Colonic mucosa (tissue), 4 donors: ENCODE results near the gene PRRT2. TPM values are rescaled to one million over a fixed set of nuclear protein-coding genes. Genes with fewer than 3 reads are reported as not detected.

Experiments
- DNase-seq: peaks from one replicate; pipeline ENCODE4 v3.0.0-alpha.2; 2020
- H3K27ac ChIP-seq: fragments of 200-600 bp; one replicate; pipeline ENCODE4 v1.8.0; 2021
- H3K27me3 ChIP-seq: fragments of 200-600 bp; one replicate; pipeline ENCODE4 v1.8.0; 2021
- H3K36me3 ChIP-seq: fragments of 200-600 bp; one replicate; pipeline ENCODE4 v1.8.0; 2021
- H3K4me1 ChIP-seq: fragments of 200-600 bp; one replicate; pipeline ENCODE4 v1.8.0; 2021; ENCODE audit warnings: mild to moderate bottlenecking
- H3K4me3 ChIP-seq: fragments of 200-600 bp; one replicate; pipeline ENCODE4 v1.8.0; 2021
- H3K9ac ChIP-seq, 2 donors: one replicate each; pipeline ENCODE4 v1.7.0; 2013; ENCODE audit warnings: control low read depth in 2 of 2, low read depth in 2 of 2, low read length in 2 of 2
- H3K9me3 ChIP-seq: fragments of 200-600 bp; one replicate; pipeline ENCODE4 v1.8.0; 2021
- CTCF ChIP-seq: fragments of 200-600 bp; IDR thresholded peaks from one replicate; pipeline ENCODE4 v1.8.0; 2022; ENCODE audit warnings: antibody characterized with exemption, mild to moderate bottlenecking
- intact Hi-C: fragments of 100-400 bp; cut with DNase I; formaldehyde crosslinking; loops from one replicate; pipeline ENCODE4 v1.14.1; 2022
- total RNA-seq, 2 donors: library from RNA; stranded (reverse); fragmentation: NEBNext Ultra II Directional in 1 of 2; extraction: Animal tissue kit (Norgen Biotek cat#: 25700) in 1 of 2; gene quantifications; one replicate each; pipeline ENCODE4 v1.2.1, GENCODE V29; 2021
- donor health status: healthy.
- donor health status: DM: no; HTN: no; CAD: no.
- donor health status: DM: no; HTN: no; CAD: no.

Gene PRRT2
- total RNA-seq, 2 donors from 2014 or later = 1.4 to 1.7 TPM

DNA sequence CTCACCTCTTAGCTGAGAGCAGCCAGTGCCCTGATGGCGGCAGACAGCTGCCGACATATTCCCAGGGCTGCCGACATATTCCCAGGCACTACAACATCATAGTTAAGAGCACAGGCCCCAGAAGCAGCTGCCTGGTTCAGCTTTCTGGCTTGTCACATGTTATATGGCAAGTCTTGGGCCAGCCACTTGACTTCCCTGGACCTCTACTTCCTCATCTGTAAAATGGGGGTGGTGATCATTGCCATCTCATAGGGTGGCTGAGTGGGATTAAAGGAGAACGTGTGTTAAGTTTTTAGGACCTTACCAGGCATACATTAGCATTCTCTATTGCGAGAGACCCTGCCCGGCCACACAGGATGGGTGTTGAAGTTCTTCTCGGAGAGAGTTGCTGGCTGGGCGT, 31.9 kb downstream of the PRRT2 start:
- DNase-seq = no peak
- Histone ChIP-seq H3K9me3 (no peaks in the 10 kb centered on the region), H3K4me3 (no peak overlapping the region), H3K27me3 (no peaks in the 10 kb centered on the region), H3K9ac (no peak overlapping the region), H3K27ac (no peak overlapping the region), H3K4me1 (no peaks in the 10 kb centered on the region), H3K36me3 (peaks cover 69% of the 10 kb centered on the region)
- TF ChIP-seq CTCF = no peak
- intact Hi-C loops = no loop called here

- H3K9me3 ChIP-seq = no peaks in the 10 kb centered on the region
- H3K4me1 ChIP-seq = no peaks in the 10 kb centered on the region
- no peak overlapping the region for H3K27ac ChIP-seq
- intact Hi-C loops = no loop called here
- H3K36me3 ChIP-seq = peaks cover 65% of the 10 kb centered on the region
- no peaks in the 10 kb centered on the region for H3K27me3 ChIP-seq
- no peak for TF ChIP-seq CTCF
- H3K9ac ChIP-seq = no peak overlapping the region
- H3K4me3 ChIP-seq = no peak overlapping the region
- DNase-seq = no peak
These were observed 32.8 kb downstream of the PRRT2 start for GRCh38 chr16:29844575-29845331.

GRCh38 chr16:29845656-29846055, 33.7 kb downstream of the PRRT2 start:
- DNase-seq = no peak
- no peak for TF ChIP-seq CTCF
- no peak overlapping the region for H3K27ac ChIP-seq
- no peaks in the 10 kb centered on the region for H3K27me3 ChIP-seq
- H3K4me1 ChIP-seq = no peaks in the 10 kb centered on the region
- H3K9me3 ChIP-seq = no peaks in the 10 kb centered on the region
- intact Hi-C loops = no loop called here
- peaks cover 56% of the 10 kb centered on the region for H3K36me3 ChIP-seq
- H3K4me3 ChIP-seq = no peak overlapping the region
- no peak overlapping the region for H3K9ac ChIP-seq

DNA sequence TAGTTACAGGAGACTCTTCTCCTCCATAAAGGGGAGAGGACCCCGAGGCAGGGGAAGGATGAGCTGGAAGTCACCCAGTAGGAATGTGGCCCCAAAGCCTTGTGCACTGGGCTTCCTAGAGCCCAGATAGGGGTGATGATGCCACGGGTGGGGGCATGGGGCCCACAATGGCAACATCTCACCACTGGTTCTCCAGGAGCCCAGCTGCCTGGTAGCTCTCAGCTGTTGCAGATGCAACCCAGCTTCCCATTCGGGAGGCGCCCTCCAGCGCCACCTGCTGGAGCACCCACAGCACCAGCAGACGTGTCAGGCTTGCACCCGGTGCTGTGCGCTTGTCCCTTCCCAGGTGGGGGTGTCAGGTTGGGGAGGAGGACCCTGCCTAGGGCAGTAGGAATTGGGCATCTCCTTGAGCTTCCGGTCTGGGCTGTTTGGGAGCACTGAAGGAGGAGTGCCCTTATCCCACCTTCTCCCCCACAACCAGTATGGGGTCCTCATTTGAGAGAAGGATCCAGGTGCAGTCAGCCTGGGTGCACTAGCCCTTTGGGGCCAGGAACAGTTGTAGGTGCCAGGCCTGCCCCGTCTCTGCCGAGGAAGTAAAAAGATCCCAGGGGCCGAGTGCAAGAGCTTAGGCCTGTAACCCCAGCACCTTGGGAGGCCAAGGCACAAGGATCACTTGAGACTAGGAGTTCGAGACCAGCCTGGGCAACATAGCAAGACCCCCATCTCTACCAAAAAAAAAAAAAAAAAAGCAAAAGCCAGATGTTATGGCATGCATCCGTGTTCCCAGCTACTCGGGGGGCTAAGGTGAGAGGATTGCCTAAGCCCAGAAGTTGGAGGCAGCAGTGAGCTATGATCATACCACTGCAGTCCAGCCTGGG, 36.7 kb downstream of the PRRT2 start:
- TF ChIP-seq CTCF = peak; percentile 90
- peak overlapping the region in 1 of 2 donors; percentile 34 for H3K9ac ChIP-seq
- no peaks in the 10 kb centered on the region for H3K9me3 ChIP-seq
- no peak overlapping the region for H3K27ac ChIP-seq
- no peak overlapping the region for H3K4me3 ChIP-seq
- no peaks in the 10 kb centered on the region for H3K4me1 ChIP-seq
- peaks cover 39% of the 10 kb centered on the region for H3K36me3 ChIP-seq
- no peaks in the 10 kb centered on the region for H3K27me3 ChIP-seq
- DNase-seq = peak; percentile 84
- intact Hi-C loops = no loop called here

GRCh38 chr16:29849505-29849904, 37.5 kb downstream of the PRRT2 start:
- Histone ChIP-seq H3K4me3 (no peak overlapping the region), H3K9ac (no peak overlapping the region), H3K9me3 (no peaks in the 10 kb centered on the region), H3K27ac (no peak overlapping the region), H3K27me3 (no peaks in the 10 kb centered on the region), H3K36me3 (peaks cover 32% of the 10 kb centered on the region), H3K4me1 (no peaks in the 10 kb centered on the region)
- intact Hi-C loops = no loop called here
- TF ChIP-seq CTCF = no peak
- DNase-seq = no peak
